Heart right ventricle (tissue), 16 donors: ENCODE results near the gene ZNHIT6. TPM values are rescaled to one million over a fixed set of nuclear protein-coding genes. Genes with fewer than 3 reads are reported as not detected.
"Not testable (repeated sequence)": the region's sequence is repeated elsewhere in the genome, so short reads cannot be mapped to it uniquely, and the experiment has no call there.

Experiments used
- ATAC-seq, 8 donors: fragments of 200-7000 bp; cut with Tn5 transposase; one replicate each; pipeline ENCODE4 v1.9.1; 2020; ENCODE audit warnings: mild to moderate bottlenecking in 8 of 8, moderate library complexity in 8 of 8, moderate number of reproducible peaks in 1 of 8
- DNase-seq, 2 donors: peaks; one replicate each; pipeline ENCODE4 v3.0.0-alpha.2; 2020
- H3K27ac ChIP-seq, 10 donors: fragments of 200-600 bp; sonication (generic) in 2 of 10; one replicate each; pipeline versions ENCODE4 v1.5.0 to v1.8.0; 2020 to 2022; ENCODE audit warnings: mild to moderate bottlenecking in 3 of 10
- H3K27me3 ChIP-seq, 7 donors: fragments of 200-600 bp; one replicate each; pipeline ENCODE4 v1.8.0; 2021 to 2022; ENCODE audit warnings: mild to moderate bottlenecking in 2 of 7
- H3K36me3 ChIP-seq, 9 donors: fragments of 200-600 bp; sonication (generic) in 1 of 9; one replicate each; pipeline versions ENCODE4 v1.5.0 to v1.8.0; 2020 to 2022; ENCODE audit warnings: mild to moderate bottlenecking in 2 of 9
- H3K4me1 ChIP-seq, 9 donors: fragments of 200-600 bp; sonication (generic) in 1 of 9; one replicate each; pipeline versions ENCODE4 v1.5.0 to v1.8.0; 2020 to 2022; ENCODE audit warnings: mild to moderate bottlenecking in 4 of 9
- H3K4me3 ChIP-seq, 10 donors: fragments of 200-600 bp; sonication (generic) in 2 of 10; one replicate each; pipeline versions ENCODE4 v1.5.0 to v1.8.0; 2020 to 2022; ENCODE audit warnings: mild to moderate bottlenecking in 7 of 10, moderate library complexity in 2 of 10
- H3K9me3 ChIP-seq, 11 donors: fragments of 200-600 bp in 10 of 11; sonication (generic) in 2 of 11; one replicate each; pipeline versions ENCODE4 v1.5.0 to v1.8.0; 2013 to 2022; ENCODE audit warnings: mild to moderate bottlenecking in 2 of 11, control low read depth in 1 of 11, moderate library complexity in 1 of 11
- WGBS, 2 donors: extraction: QIAGEN DNeasy Blood & Tissue Kit; methylation state at CpG; one replicate each; pipeline ENCODE4 v1.1.7; 2013; ENCODE audit warnings: inconsistent platforms in 1 of 2; 5-methylcytosine and 5-hydroxymethylcytosine counted together
- intact Hi-C, 10 donors: fragments of 100-400 bp; cut with DNase I; formaldehyde crosslinking; loops; one replicate each; pipeline versions ENCODE4 v1.11.1 to v1.14.2; 2022
- polyA plus RNA-seq, 2 donors: library from polyadenylated mRNA; stranded (reverse); fragments of 200-250 nt; gene quantifications; one replicate each; pipeline ENCODE4 v1.2.3, GENCODE V29; 2013
- total RNA-seq, 10 donors: library from RNA; stranded (reverse); fragmentation: NEBNext Ultra II Directional in 3 of 10; extraction: Animal tissue kit (Norgen Biotek cat#: 25700) in 3 of 10; gene quantifications; one replicate each; pipeline versions ENCODE4 v1.2.1 to v1.2.4, GENCODE V29; 2021 to 2023
- TF ChIP-seq, protein P1 (sequence below), 9 donors: fragments of 200-600 bp; sonication (generic) in 2 of 9; IDR thresholded peaks; one replicate each; pipeline versions ENCODE4 v1.5.0 to v1.8.0; 2021 to 2022; ENCODE audit warnings: antibody characterized with exemption in 9 of 9, mild to moderate bottlenecking in 5 of 9, moderate library complexity in 1 of 9
- donor health status: Arrhythmogenic right ventricular cardiomyopathy.
- donor health status: ischemic (EF 13 %, LVEDD 7.1; RV severe dilation, severe dysfunction).
- donor health status: healthy with polysubstance abuse.
- donor health status: DM: no; HTN: yes; CAD: no.
- donor health status: DM: no; HTN: no; CAD: no.
- donor health status: ischemic (EF 25% LVEDD 6.9; RV normal size, moderate dysfunction).
- donor health status: ischemic (EF 25% LVEDD 5.7; RV mildly dilated, moderate dysfunction).
- donor health status: healthy.
- donor health status: DM: yes; HTN: yes; CAD: no.
- donor health status: Ischemic cardiomyopathy.
- donor health status: ischemic (EF 35%, LVEDD 5.7; RV mildly dilated, moderate dysfunction).
- donor health status: nonischemic (EF 11% LVEDD 7.7; RV severe dilation, severe dysfunction).
- donor health status: DM: yes; HTN: yes; CAD: no.
- donor health status: PGD.
- donor health status: ischemic (EF 29% LVEDD 5.4; RV normal size, mild dysfunction).
- donor health status: nonischemic (EF 23%, LVEDD 6.1; RV moderate dilation, normal function).

ZNHIT6 gene
- total and polyA plus RNA-seq, 12 donors = 6.0 to 12.8 (median 10.5) TPM

DNA sequence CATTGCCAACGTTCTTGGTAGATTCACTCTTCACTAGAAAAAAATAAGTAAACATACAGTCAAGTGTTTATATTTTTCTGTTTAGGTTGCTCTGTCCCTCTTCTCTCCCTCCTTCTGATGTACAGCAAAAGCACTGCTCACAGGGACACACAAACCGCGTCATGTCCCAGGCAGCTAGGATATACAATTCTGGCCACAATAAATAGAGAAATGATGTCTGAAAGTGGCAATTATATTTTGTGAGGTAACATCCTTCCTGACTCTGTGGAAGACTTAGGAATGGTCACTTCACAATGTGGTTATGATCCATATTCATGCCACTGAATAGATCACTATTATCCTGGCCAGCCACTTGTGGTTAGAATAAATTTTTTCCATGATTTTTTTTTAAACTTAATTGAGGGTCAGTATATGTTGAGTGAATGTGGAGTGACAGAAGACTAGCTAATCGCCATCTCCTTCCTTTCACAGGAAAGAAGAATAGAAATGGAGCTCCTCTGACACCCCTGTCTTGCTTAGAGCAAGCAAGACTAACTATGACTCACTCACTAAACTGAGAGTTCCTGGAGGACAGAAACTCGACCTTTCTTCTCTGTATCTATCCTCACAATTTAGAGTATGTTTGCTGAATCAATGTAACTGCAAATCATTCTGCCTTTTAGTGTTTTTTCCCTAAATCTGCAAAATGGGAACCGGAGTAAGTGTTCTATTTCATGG lies 54.0 kb downstream of the ZNHIT6 start:
- WGBS, 2 donors = 84 to 85% methylated on average over 6 of the region's 6 CpGs
- H3K9me3 ChIP-seq = peaks cover 0 to 8% (median 0%) of the 10 kb centered on the region in 11 donors
- peaks cover 0 to 66% (median 0%) of the 10 kb centered on the region in 9 donors for H3K36me3 ChIP-seq
- DNase-seq = no peak
- no peak overlapping the region for H3K27ac ChIP-seq
- TF ChIP-seq, protein P1, sequence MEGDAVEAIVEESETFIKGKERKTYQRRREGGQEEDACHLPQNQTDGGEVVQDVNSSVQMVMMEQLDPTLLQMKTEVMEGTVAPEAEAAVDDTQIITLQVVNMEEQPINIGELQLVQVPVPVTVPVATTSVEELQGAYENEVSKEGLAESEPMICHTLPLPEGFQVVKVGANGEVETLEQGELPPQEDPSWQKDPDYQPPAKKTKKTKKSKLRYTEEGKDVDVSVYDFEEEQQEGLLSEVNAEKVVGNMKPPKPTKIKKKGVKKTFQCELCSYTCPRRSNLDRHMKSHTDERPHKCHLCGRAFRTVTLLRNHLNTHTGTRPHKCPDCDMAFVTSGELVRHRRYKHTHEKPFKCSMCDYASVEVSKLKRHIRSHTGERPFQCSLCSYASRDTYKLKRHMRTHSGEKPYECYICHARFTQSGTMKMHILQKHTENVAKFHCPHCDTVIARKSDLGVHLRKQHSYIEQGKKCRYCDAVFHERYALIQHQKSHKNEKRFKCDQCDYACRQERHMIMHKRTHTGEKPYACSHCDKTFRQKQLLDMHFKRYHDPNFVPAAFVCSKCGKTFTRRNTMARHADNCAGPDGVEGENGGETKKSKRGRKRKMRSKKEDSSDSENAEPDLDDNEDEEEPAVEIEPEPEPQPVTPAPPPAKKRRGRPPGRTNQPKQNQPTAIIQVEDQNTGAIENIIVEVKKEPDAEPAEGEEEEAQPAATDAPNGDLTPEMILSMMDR (IDR thresholded peaks at IDR 0.05) = no peak
- no peak overlapping the region for H3K4me3 ChIP-seq
- no peaks in the 10 kb centered on the region for H3K4me1 ChIP-seq
- intact Hi-C loops = no loop called here
- H3K27me3 ChIP-seq = no peaks in the 10 kb centered on the region
- no peak for ATAC-seq

DNA sequence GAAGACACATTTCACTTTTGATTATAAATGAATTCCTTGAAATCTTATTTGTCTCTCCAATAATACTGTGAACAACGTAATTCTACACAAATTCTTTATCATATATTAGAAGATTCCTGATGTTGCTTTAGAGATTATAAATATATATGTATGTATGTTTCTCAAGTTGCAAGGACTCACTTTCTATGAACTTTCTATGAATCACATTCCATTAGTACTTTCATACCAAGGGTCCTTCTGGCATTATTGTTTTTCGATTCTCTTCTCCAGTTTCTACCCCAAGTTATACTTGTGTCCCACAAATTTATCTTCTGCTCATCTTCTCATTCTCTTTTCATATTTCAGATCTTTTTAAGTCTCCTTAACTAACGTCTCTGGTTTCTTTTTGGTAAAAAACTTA lies 55.9 kb downstream of the ZNHIT6 start:
- H3K27me3 ChIP-seq = no peaks in the 10 kb centered on the region
- 95 to 96% methylated on average over 3 of the region's 3 CpGs for WGBS, 2 donors
- H3K27ac ChIP-seq = no peak overlapping the region
- TF ChIP-seq, protein P1 (IDR thresholded peaks at IDR 0.05) = no peak
- intact Hi-C loops = no loop called here
- peaks cover 0 to 23% (median 5%) of the 10 kb centered on the region in 11 donors for H3K9me3 ChIP-seq
- DNase-seq = no peak
- H3K36me3 ChIP-seq = peaks cover 0 to 75% (median 4%) of the 10 kb centered on the region in 9 donors
- no peak overlapping the region for H3K4me3 ChIP-seq
- H3K4me1 ChIP-seq = no peaks in the 10 kb centered on the region
- no peak for ATAC-seq

DNA sequence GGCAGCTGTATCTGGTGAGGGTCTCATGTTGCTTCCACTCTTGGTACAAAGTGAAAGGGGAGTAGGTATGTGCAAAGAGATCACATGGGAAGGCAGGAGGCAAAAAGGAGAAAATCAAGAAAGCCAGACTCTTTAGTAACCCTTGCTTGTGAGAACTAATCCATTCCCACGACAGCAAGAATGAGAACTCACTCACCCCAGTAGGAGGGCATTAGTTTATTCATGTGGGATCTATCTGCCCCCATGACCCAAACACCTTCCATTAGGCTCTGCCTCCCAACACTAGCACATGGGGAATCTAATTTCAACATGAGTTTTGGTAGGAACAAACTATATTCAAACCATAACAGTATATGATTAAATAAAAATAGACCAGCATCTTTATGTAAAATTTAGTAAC lies 57.6 kb downstream of the ZNHIT6 start:
- peaks cover 0 to 72% (median 4%) of the 10 kb centered on the region in 9 donors for H3K36me3 ChIP-seq
- intact Hi-C loops = no loop called here
- DNase-seq (no peak), ATAC-seq (no peak)
- H3K4me3 ChIP-seq = no peak overlapping the region
- H3K27ac ChIP-seq = no peak overlapping the region
- WGBS, 2 donors = 75 to 80% methylated on average over 1 of the region's 1 CpG
- no peaks in the 10 kb centered on the region for H3K27me3 ChIP-seq
- no peaks in the 10 kb centered on the region for H3K4me1 ChIP-seq
- TF ChIP-seq, protein P1 (IDR thresholded peaks at IDR 0.05) = no peak
- peaks cover 0 to 23% (median 5%) of the 10 kb centered on the region in 11 donors for H3K9me3 ChIP-seq

DNA sequence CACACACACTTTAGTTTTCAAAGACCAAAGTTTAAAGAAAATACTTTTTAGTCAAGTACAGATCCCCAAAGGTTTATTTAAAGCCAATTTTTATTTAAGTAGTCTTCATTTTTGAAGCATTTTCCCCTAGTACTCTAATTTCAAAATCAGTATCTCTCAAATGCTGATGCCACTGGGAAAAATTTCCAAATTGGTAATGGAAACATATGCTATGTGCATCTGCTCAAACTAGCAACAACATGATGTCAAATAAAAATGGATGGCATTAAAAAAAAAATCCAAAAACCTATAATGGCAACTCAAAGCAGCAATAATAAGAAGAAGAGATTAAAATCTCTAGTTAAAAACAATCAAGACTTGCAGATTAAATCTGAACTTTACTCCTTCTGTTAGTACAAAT lies 58.6 kb downstream of the ZNHIT6 start:
- Histone ChIP-seq H3K27ac (no peak overlapping the region), H3K9me3 (peaks cover 0 to 23% (median 5%) of the 10 kb centered on the region in 11 donors), H3K27me3 (no peaks in the 10 kb centered on the region), H3K36me3 (peaks cover 0 to 69% (median 4%) of the 10 kb centered on the region in 9 donors), H3K4me3 (no peak overlapping the region), H3K4me1 (no peaks in the 10 kb centered on the region)
- intact Hi-C loops = no loop called here
- TF ChIP-seq, protein P1 (IDR thresholded peaks at IDR 0.05) = no peak
- DNase-seq = no peak
- ATAC-seq = no peak

DNA sequence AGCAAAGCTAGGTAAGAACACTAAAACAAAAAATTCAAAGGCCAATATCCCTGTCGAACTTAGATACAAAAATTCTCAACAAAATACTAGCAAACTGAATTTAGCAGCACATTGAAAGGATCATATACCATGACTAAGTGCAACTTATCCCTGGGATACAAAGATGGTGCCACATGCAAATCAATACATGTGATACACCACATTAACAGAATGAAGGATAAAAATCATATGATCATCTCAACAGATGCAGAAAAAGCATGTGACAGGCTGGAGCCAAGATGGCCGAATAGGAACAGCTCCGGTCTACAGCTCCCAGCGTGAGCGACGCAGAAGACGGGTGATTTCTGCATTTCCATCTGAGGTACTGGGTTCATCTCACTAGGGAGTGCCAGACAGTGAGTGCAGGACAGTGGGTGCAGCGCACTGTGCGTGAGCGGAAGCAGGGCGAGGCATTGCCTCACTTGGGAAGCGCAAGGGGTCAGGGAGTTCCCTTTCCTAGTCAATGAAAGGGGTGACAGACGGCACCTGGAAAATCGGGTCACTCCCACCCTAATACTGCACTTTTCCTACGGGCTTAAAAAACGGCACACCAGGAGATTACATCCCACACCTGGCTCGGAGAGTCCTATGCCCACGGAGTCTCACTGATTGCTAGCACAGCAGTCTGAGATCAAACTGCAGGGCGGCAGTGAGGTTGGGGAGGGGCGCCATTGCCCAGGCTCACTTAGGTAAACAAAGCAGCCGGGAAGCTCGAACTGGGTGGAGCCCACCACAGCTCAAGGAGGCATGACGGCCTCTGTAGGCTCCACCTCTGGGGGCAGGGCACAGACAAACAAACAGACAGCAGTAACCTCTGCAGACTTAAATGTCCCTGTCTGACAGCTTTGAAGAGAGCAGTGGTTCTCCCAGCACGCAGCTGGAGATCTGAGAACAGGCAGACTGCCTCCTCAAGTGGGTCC lies 66.4 kb downstream of the ZNHIT6 start:
- H3K27ac ChIP-seq, H3K4me1 ChIP-seq, H3K4me3 ChIP-seq, DNase-seq, ATAC-seq, H3K27me3 ChIP-seq, intact Hi-C loops: not testable (repeated sequence)
- peaks cover 0 to 29% (median 5%) of the 10 kb centered on the region in 9 donors for H3K36me3 ChIP-seq
- WGBS, 2 donors = 84 to 88% methylated on average over 23 to 24 of the region's 24 CpGs
- peaks cover 0 to 47% (median 23%) of the 10 kb centered on the region in 11 donors for H3K9me3 ChIP-seq

DNA sequence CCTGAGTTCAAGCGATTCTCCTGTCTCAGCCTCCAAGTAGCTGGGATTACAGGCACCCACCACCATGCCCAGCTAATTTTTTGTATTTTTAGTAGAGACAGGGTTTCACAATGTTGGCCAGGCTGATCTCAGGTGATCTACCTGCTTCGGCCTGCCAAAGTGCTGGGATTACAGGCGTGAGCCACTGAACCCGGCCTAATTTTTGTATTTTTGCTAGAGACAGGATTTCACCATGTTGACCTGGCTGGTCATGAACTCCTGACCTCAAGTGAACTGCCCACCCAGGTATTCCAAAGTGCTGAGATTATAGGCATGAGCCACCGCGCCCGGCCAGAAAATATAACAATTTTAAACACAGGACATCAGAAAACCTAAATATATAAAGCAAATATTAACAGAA lies 68.3 kb downstream of the ZNHIT6 start:
- H3K27ac ChIP-seq, ATAC-seq, intact Hi-C loops, DNase-seq, H3K4me3 ChIP-seq, H3K4me1 ChIP-seq, H3K27me3 ChIP-seq: not testable (repeated sequence)
- peaks cover 0 to 42% (median 5%) of the 10 kb centered on the region in 9 donors for H3K36me3 ChIP-seq
- peaks cover 0 to 47% (median 23%) of the 10 kb centered on the region in 11 donors for H3K9me3 ChIP-seq
- 98 to 99% methylated on average over 7 of the region's 7 CpGs for WGBS, 2 donors
